Activated CD4-positive, alpha-beta T cell treated with anti-CD3 and anti-CD28 coated beads for 36 hours (primary cell): ENCODE data around the gene NOXA1. TPM values are rescaled to one million over a fixed set of nuclear protein-coding genes. Genes with fewer than 3 reads are reported as not detected.
"Not testable (repeated sequence)": the region's sequence is repeated elsewhere in the genome, so short reads cannot be mapped to it uniquely, and the experiment has no call there.

Experiments used
- ATAC-seq: fragments of 200-7000 bp; cut with Tn5 transposase; one replicate; pipeline ENCODE4 v1.10.0; 2021; ENCODE audit warnings: mild to moderate bottlenecking, moderate library complexity
- CTCF ChIA-PET: fragments of 350-600 bp; sonication (Branson Sonifier 250); formaldehyde crosslinking; loops from one replicate; lab custom pipeline; 2021; ENCODE audit warnings: antibody characterized with exemption; lab: Charles Lee
- POLR2A ChIA-PET: fragments of 350-600 bp; sonication (Branson Sonifier 250); formaldehyde crosslinking; loops from one replicate; lab custom pipeline; 2021; ENCODE audit warnings: antibody characterized with exemption, inconsistent platforms; lab: Charles Lee
- DNase-seq: peaks from one replicate; pipeline ENCODE4 v3.0.0-alpha.2; 2020
- H3K27ac Mint-ChIP-seq: one replicate; pipeline ENCODE4 v1.8.0; 2021; ENCODE audit warnings: mixed read lengths
- H3K27me3 Mint-ChIP-seq: one replicate; pipeline ENCODE4 v1.8.0; 2021; ENCODE audit warnings: mixed read lengths
- H3K36me3 Mint-ChIP-seq: one replicate; pipeline ENCODE4 v1.8.0; 2021; ENCODE audit warnings: low read depth, mixed read lengths
- H3K4me1 Mint-ChIP-seq: one replicate; pipeline ENCODE4 v1.8.0; 2021; ENCODE audit warnings: mixed read lengths
- H3K4me3 Mint-ChIP-seq: one replicate; pipeline ENCODE4 v1.8.0; 2021; ENCODE audit warnings: mild to moderate bottlenecking, moderate library complexity, mixed read lengths
- H3K9me3 Mint-ChIP-seq: one replicate; pipeline ENCODE4 v1.8.0; 2021; ENCODE audit warnings: low read depth, mixed read lengths
- intact Hi-C, 2 experiments: fragments of 100-400 bp; cut with DNase I in 1 of 2; cut with micrococcal nuclease in 1 of 2; formaldehyde crosslinking; loops; one replicate each; pipeline versions ENCODE4 v1.14.2 to v1.15.1; 2022 to 2024; cut with DNase I, micrococcal nuclease
- total RNA-seq, 2 experiments: library from RNA; stranded (reverse); gene quantifications; one replicate each; pipeline ENCODE4 v1.2.3, GENCODE V29; 2021

The NOXA1 gene
- 1 to 10 TPM in 1 of 2 experiments, under 1 TPM in 1; 0.97 to 1.7 TPM for total RNA-seq

- Mint-ChIP-seq H3K4me1 (peaks cover 12% of the 10 kb centered on the region), H3K27ac (peak within 1 kb of the TSS; percentile 66), H3K27me3 (no peaks in the 10 kb centered on the region), H3K4me3 (peak within 1 kb of the TSS; percentile 82), H3K36me3 (no peaks in the 10 kb centered on the region), H3K9me3 (no peaks in the 10 kb centered on the region)
- POLR2A ChIA-PET = no interaction called here
- DNase-seq = peak; percentile 98
- ATAC-seq = peak; percentile 95
- CTCF ChIA-PET = interaction anchor here (0.6 to 1.0 kb wide), 6 partner anchors 36 to 567 kb away, joined by 3 to 5 read pairs (median 3); partner anchors contain the start of genes CLIC3 and NSMF
- intact Hi-C loops = loop anchor here (1.0 to 10.0 kb wide), 18 partner anchors 22 to 940 kb away; partner anchors contain the start of genes ARRDC1 (in 1 of the 2), MRPL41 (in 1 of the 2), NELFB (in 1 of the 2) and NRARP (in 1 of the 2)
Measured at GRCh38 chr9:137422604-137423513, at the start of gene NOXA1, which contains the start of gene EXD3. Gene NOXA1 (plus strand): TSS chr9:137423393. CDS start chr9:137423530, 137 bp downstream. Gene EXD3 (minus strand): TSS chr9:137423162. CDS start chr9:137395357, 27,805 bp downstream.

- intact Hi-C loops = no loop called here
- no peak overlapping the region for H3K4me3 Mint-ChIP-seq
- H3K4me1 Mint-ChIP-seq = no peaks in the 10 kb centered on the region
- ChIA-PET POLR2A (no interaction called here), CTCF (no interaction called here)
- H3K9me3 Mint-ChIP-seq = no peaks in the 10 kb centered on the region
- H3K27me3 Mint-ChIP-seq = no peaks in the 10 kb centered on the region
- H3K36me3 Mint-ChIP-seq = no peaks in the 10 kb centered on the region
- ATAC-seq (no peak), DNase-seq (peak; percentile 2)
- no peak overlapping the region for H3K27ac Mint-ChIP-seq
Measured at GRCh38 chr9:137373611-137373980, 49.6 kb upstream of the NOXA1 start.

GRCh38 chr9:137374131-137374845, 48.9 kb upstream of the NOXA1 start:
- no peak overlapping the region for H3K27ac Mint-ChIP-seq
- DNase-seq (no peak), ATAC-seq (no peak)
- ChIA-PET POLR2A (no interaction called here), CTCF (interaction anchor here (0.5 to 1.0 kb wide), 3 partner anchors 12 to 647 kb away, joined by 3 to 4 read pairs (median 3); no protein-coding TSS in a partner anchor)
- H3K36me3 Mint-ChIP-seq = no peaks in the 10 kb centered on the region
- no peaks in the 10 kb centered on the region for H3K4me1 Mint-ChIP-seq
- no peaks in the 10 kb centered on the region for H3K9me3 Mint-ChIP-seq
- intact Hi-C loops = no loop called here
- no peaks in the 10 kb centered on the region for H3K27me3 Mint-ChIP-seq
- no peak overlapping the region for H3K4me3 Mint-ChIP-seq

GRCh38 chr9:137375321-137376058, 47.7 kb upstream of the NOXA1 start:
- H3K4me3 Mint-ChIP-seq = no peak overlapping the region
- ChIA-PET POLR2A (no interaction called here), CTCF (interaction anchor here (0.5 to 1.0 kb wide), 5 partner anchors 9 to 447 kb away, joined by 3 to 4 read pairs (median 3); no protein-coding TSS in a partner anchor)
- H3K27me3 Mint-ChIP-seq = no peaks in the 10 kb centered on the region
- no peaks in the 10 kb centered on the region for H3K4me1 Mint-ChIP-seq
- H3K36me3 Mint-ChIP-seq = no peaks in the 10 kb centered on the region
- DNase-seq = no peak
- H3K27ac Mint-ChIP-seq = no peak overlapping the region
- H3K9me3 Mint-ChIP-seq = no peaks in the 10 kb centered on the region
- ATAC-seq = no peak
- intact Hi-C loops = no loop called here

- Mint-ChIP-seq H3K27me3 (no peaks in the 10 kb centered on the region), H3K36me3 (no peaks in the 10 kb centered on the region), H3K4me1 (no peaks in the 10 kb centered on the region), H3K4me3 (no peak overlapping the region), H3K27ac (no peak overlapping the region), H3K9me3 (no peaks in the 10 kb centered on the region)
- DNase-seq (no peak), ATAC-seq (no peak)
- ChIA-PET CTCF (interaction anchor here (0.5 kb wide), 1 partner anchor 446 kb away, joined by 3 read pairs; no protein-coding TSS in a partner anchor), POLR2A (no interaction called here)
- intact Hi-C loops = no loop called here
Measured at GRCh38 chr9:137376386-137376785, 46.8 kb upstream of the NOXA1 start.

GRCh38 chr9:137378688-137379410, 44.3 kb upstream of the NOXA1 start:
- POLR2A ChIA-PET, CTCF ChIA-PET, H3K36me3 Mint-ChIP-seq, DNase-seq, H3K27me3 Mint-ChIP-seq, ATAC-seq, H3K9me3 Mint-ChIP-seq, H3K27ac Mint-ChIP-seq, intact Hi-C loops, H3K4me1 Mint-ChIP-seq, H3K4me3 Mint-ChIP-seq: not testable (repeated sequence)

GRCh38 chr9:137379761-137380161, 43.4 kb upstream of the NOXA1 start:
- POLR2A ChIA-PET = no interaction called here
- H3K27me3 Mint-ChIP-seq = no peaks in the 10 kb centered on the region
- H3K4me3 Mint-ChIP-seq = no peak overlapping the region
- no peak for ATAC-seq
- intact Hi-C loops = no loop called here
- H3K9me3 Mint-ChIP-seq = no peaks in the 10 kb centered on the region
- CTCF ChIA-PET = no interaction called here
- no peak for DNase-seq
- no peaks in the 10 kb centered on the region for H3K4me1 Mint-ChIP-seq
- no peak overlapping the region for H3K27ac Mint-ChIP-seq
- H3K36me3 Mint-ChIP-seq = no peaks in the 10 kb centered on the region

- POLR2A ChIA-PET = no interaction called here
- CTCF ChIA-PET = no interaction called here
- Mint-ChIP-seq H3K36me3 (no peaks in the 10 kb centered on the region), H3K9me3 (no peaks in the 10 kb centered on the region), H3K27ac (no peak overlapping the region), H3K27me3 (no peaks in the 10 kb centered on the region), H3K4me3 (no peak overlapping the region), H3K4me1 (no peaks in the 10 kb centered on the region)
- ATAC-seq = no peak
- no peak for DNase-seq
- intact Hi-C loops = no loop called here
Measured at GRCh38 chr9:137380171-137380570, 43.0 kb upstream of the NOXA1 start.

GRCh38 chr9:137380606-137381005, 42.6 kb upstream of the NOXA1 start:
- H3K27me3 Mint-ChIP-seq = no peaks in the 10 kb centered on the region
- ATAC-seq = no peak
- H3K4me3 Mint-ChIP-seq = no peak overlapping the region
- no peaks in the 10 kb centered on the region for H3K36me3 Mint-ChIP-seq
- no peaks in the 10 kb centered on the region for H3K4me1 Mint-ChIP-seq
- H3K27ac Mint-ChIP-seq = no peak overlapping the region
- no peaks in the 10 kb centered on the region for H3K9me3 Mint-ChIP-seq
- intact Hi-C loops = no loop called here
- POLR2A ChIA-PET = no interaction called here
- CTCF ChIA-PET = no interaction called here
- DNase-seq = no peak

GRCh38 chr9:137381501-137382443, 41.4 kb upstream of the NOXA1 start:
- Mint-ChIP-seq H3K36me3 (no peaks in the 10 kb centered on the region), H3K9me3 (no peaks in the 10 kb centered on the region), H3K27ac (no peak overlapping the region), H3K4me1 (peaks cover 2% of the 10 kb centered on the region), H3K4me3 (no peak overlapping the region), H3K27me3 (no peaks in the 10 kb centered on the region)
- no peak for ATAC-seq
- no peak for DNase-seq
- ChIA-PET CTCF (no interaction called here), POLR2A (no interaction called here)
- intact Hi-C loops = no loop called here
